Measurements from ENCODE around the gene ZBTB7C. TPM values are rescaled to one million over a fixed set of nuclear protein-coding genes. Genes with fewer than 3 reads are reported as not detected.

Gene ZBTB7C
- total and polyA plus RNA-seq, 10 of the 15 experiments (the other 5 are each of a cell fraction or from before 2014, with no cell fraction given) = under 0.01 to 0.08 (median 0.01) TPM; not detected in 7

GRCh38 chr18:48402953-48403352 is 6.2 kb downstream of the ZBTB7C start:
- Histone ChIP-seq H2AFZ (ENCODE audit: control insufficient read depth, low read depth, low read length) (no peak overlapping the region), H3K36me3 (ENCODE audit: control insufficient read depth in 2 of 2, insufficient read depth in 2 of 2, low read length in 1 of 2) (no peaks in the 10 kb centered on the region), H3K9me3 (replicated peaks; ENCODE audit: control insufficient read depth, insufficient read depth, low read length) (no peaks in the 10 kb centered on the region), H3K79me2 (ENCODE audit: control insufficient read depth, insufficient read depth, low read length) (no peaks in the 10 kb centered on the region), H3K4me3 (no peak overlapping the region), H3K4me1 (ENCODE audit: control insufficient read depth, insufficient read depth, low read length) (no peaks in the 10 kb centered on the region), H4K20me1 (ENCODE audit: control insufficient read depth, insufficient read depth) (no peaks in the 10 kb centered on the region), H3K27me3 (replicated peaks in 1 of 2; ENCODE audit: control insufficient read depth in 2 of 2, insufficient read depth in 2 of 2, low read length in 1 of 2) (peaks cover 5 to 8% of the 10 kb centered on the region in 2 experiments), H3K9ac (ENCODE audit: control insufficient read depth, insufficient read depth, low read length) (no peak overlapping the region), H3K4me2 (ENCODE audit: control insufficient read depth, insufficient read depth) (no peak overlapping the region), H3K27ac (ENCODE audit: control insufficient read depth, insufficient read depth) (no peak overlapping the region)
- 0% methylated on average over 1 of the region's 1 CpG for WGBS (ENCODE audit: insufficient coverage, insufficient replicate concordance, low lambda C conversion rate, missing lambda C conversion rate)
- intact Hi-C loops (cut with micrococcal nuclease; ENCODE audit: unreplicated experiment) = no loop called here
- DNase-seq (ENCODE audit: low read depth, low spot score) (no peak), ATAC-seq (no peak), FAIRE-seq (no peak)
- ChIA-PET SMC1A (ENCODE audit: uncharacterized antibody, unreplicated experiment) (no interaction called here), CTCF (no interaction called here), RAD21 (ENCODE audit: unreplicated experiment) (no interaction called here), POLR2A (no interaction called here)
- TF ChIP-seq KAT2A (conservative IDR thresholded peaks at IDR 0.05; ENCODE audit: control insufficient read depth, low read depth, low read length) (no peak), ZNF24 (IDR thresholded peaks at IDR 0.05) (no peak), YBX1 (IDR thresholded peaks at IDR 0.05) (no peak), HDAC6 (IDR thresholded peaks at IDR 0.05; ENCODE audit: unreplicated experiment) (no peak), BCL11A (IDR thresholded peaks at IDR 0.05; ENCODE audit: low read depth, low read length) (no peak), SREBF2 (IDR thresholded peaks at IDR 0.05; ENCODE audit: low read length) (no peak), PAX8 (IDR thresholded peaks at IDR 0.05) (no peak), NFYA (IDR thresholded peaks at IDR 0.05; ENCODE audit: borderline replicate concordance, low read depth, low read length) (no peak), LARP7 (IDR thresholded peaks at IDR 0.05) (no peak)
- in situ Hi-C loops (cut with MboI) = no loop called here
- BruUV-seq (replicated peaks) = no TSS peak

DNA sequence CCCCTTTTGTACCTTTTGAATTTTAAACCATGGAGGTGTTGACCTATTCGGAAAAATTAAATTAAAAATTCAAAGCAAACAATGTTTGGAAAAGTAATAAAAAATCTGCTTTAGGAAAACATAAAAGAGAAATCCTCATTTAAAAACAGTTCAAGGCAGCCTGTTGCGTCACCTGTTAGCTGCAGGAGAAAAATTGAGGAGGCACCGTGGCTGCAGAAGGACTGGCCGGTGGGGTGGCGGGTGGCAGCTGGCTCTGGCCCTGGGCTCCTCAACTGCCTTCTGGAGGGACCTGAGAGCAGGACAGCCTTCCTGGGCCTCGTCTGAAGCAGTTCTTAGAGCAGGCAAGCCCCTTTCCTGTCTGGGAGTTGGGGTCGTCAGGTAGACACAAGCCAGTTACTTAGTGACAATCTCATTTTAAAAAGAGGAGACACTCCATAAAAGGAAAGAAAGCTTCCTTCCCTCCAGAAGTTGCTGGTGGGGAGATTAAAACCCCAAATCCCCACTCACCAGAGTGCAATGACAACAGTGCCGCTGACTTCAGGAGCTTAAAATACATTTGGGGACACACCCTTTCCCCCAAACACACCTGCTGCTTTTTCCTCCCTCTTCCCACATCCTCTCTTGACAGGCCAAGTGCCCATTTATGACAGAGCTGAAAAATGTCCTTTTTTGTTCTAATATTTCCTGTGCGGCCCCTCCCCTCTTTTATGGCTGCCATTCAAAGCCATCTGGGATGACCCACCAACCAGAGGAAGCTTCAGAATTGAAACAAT is 9.7 kb downstream of the ZBTB7C start:
- no peak for DNase-seq (ENCODE audit: low read depth, low spot score)
- intact Hi-C loops (cut with micrococcal nuclease; ENCODE audit: unreplicated experiment) = no loop called here
- CTCF ChIA-PET = no interaction called here
- H4K20me1 ChIP-seq (ENCODE audit: control insufficient read depth, insufficient read depth) = no peaks in the 10 kb centered on the region
- in situ Hi-C loops (cut with MboI) = no loop called here
- FAIRE-seq = no peak
- RAD21 ChIA-PET (ENCODE audit: unreplicated experiment) = no interaction called here
- no peak overlapping the region for H3K9ac ChIP-seq (ENCODE audit: control insufficient read depth, insufficient read depth, low read length)
- WGBS (ENCODE audit: insufficient coverage, insufficient replicate concordance, low lambda C conversion rate, missing lambda C conversion rate) = 25% methylated on average over 9 of the region's 9 CpGs
- H3K9me3 ChIP-seq (replicated peaks; ENCODE audit: control insufficient read depth, insufficient read depth, low read length) = no peaks in the 10 kb centered on the region
- no peak overlapping the region for H3K4me3 ChIP-seq
- no peaks in the 10 kb centered on the region for H3K36me3 ChIP-seq (ENCODE audit: control insufficient read depth in 2 of 2, insufficient read depth in 2 of 2, low read length in 1 of 2)
- POLR2A ChIA-PET = no interaction called here
- no TSS peak for BruUV-seq (replicated peaks)
- H2AFZ ChIP-seq (ENCODE audit: control insufficient read depth, low read depth, low read length) = no peak overlapping the region
- no peaks in the 10 kb centered on the region for H3K4me1 ChIP-seq (ENCODE audit: control insufficient read depth, insufficient read depth, low read length)
- no peak overlapping the region for H3K27ac ChIP-seq (ENCODE audit: control insufficient read depth, insufficient read depth)
- ATAC-seq = no peak
- no peak overlapping the region for H3K4me2 ChIP-seq (ENCODE audit: control insufficient read depth, insufficient read depth)
- H3K79me2 ChIP-seq (ENCODE audit: control insufficient read depth, insufficient read depth, low read length) = no peaks in the 10 kb centered on the region
- SMC1A ChIA-PET (ENCODE audit: uncharacterized antibody, unreplicated experiment) = no interaction called here
- H3K27me3 ChIP-seq (replicated peaks in 1 of 2; ENCODE audit: control insufficient read depth in 2 of 2, insufficient read depth in 2 of 2, low read length in 1 of 2) = peaks cover 2 to 3% of the 10 kb centered on the region in 2 experiments; a peak in 3 of 4 replicates
- TF ChIP-seq NFYA (IDR thresholded peaks at IDR 0.05; ENCODE audit: borderline replicate concordance, low read depth, low read length) (no peak), ATF7 (IDR thresholded peaks at IDR 0.05; ENCODE audit: low read depth) (no peak), ZNF207 (IDR thresholded peaks at IDR 0.05; ENCODE audit: borderline replicate concordance) (no peak), ZBTB33 (IDR thresholded peaks at IDR 0.05) (no peak), DPF2 (IDR thresholded peaks at IDR 0.05) (no peak), POLR2A (IDR thresholded peaks at IDR 0.05; ENCODE audit: low read depth, low read length) (no peak), ZZZ3 (IDR thresholded peaks at IDR 0.05; ENCODE audit: control insufficient read depth, insufficient read length, low read depth) (no peak), ZNF274 (IDR thresholded peaks at IDR 0.05; ENCODE audit: insufficient read depth, insufficient read length) (no peak), IRF4 (IDR thresholded peaks at IDR 0.05; ENCODE audit: low read depth, low read length) (no peak)
- TF ChIP-seq, protein P1, sequence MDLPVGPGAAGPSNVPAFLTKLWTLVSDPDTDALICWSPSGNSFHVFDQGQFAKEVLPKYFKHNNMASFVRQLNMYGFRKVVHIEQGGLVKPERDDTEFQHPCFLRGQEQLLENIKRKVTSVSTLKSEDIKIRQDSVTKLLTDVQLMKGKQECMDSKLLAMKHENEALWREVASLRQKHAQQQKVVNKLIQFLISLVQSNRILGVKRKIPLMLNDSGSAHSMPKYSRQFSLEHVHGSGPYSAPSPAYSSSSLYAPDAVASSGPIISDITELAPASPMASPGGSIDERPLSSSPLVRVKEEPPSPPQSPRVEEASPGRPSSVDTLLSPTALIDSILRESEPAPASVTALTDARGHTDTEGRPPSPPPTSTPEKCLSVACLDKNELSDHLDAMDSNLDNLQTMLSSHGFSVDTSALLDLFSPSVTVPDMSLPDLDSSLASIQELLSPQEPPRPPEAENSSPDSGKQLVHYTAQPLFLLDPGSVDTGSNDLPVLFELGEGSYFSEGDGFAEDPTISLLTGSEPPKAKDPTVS (IDR thresholded peaks at IDR 0.05; ENCODE audit: low read depth, low read length) = no peak

All from GM12878 (cell line).